ENCODE results near the gene TFPI2.

Gene TFPI2

DNA sequence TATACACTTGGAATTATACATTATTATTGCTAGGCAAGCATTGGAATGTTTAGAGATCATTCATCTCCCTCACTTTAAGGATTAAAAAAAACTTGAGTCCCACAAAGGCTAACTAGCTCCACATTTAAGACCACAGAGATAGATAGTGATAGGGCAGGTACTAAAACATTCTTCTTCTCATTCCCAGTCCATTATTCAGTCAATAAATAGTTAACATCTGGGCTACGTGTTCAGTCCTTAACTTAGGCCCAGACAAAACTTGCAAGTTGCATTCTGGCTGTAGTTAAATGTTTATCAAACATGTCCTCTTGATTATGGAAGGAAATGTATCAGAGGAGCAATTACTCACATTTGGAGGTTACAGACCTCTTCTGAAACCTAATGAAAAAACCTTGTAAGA lies 33.4 kb upstream of the TFPI2 start:
- Histone ChIP-seq H2BK15ac (ENCODE audit: low read length) (no peak overlapping the region), H2AK5ac (ENCODE audit: low read depth, low read length) (no peak overlapping the region), H3K18ac (ENCODE audit: low read length) (no peak overlapping the region), H3K4me1 (ENCODE audit: control insufficient read depth in 2 of 2, insufficient read depth in 1 of 2, low read depth in 1 of 2, low read length in 2 of 2) (peaks cover 0 to 10% of the 10 kb centered on the region in 2 donors), H2BK120ac (ENCODE audit: low read depth, low read length) (no peak overlapping the region), H3K36me3 (replicated peaks in 1 of 2; ENCODE audit: control insufficient read depth in 2 of 2, insufficient read depth in 2 of 2, low read length in 2 of 2) (peaks cover 0 to 46% of the 10 kb centered on the region in 2 donors), H3K4ac (ENCODE audit: low read length) (no peak overlapping the region), H2BK5ac (ENCODE audit: low read length) (no peak overlapping the region), H3K23ac (ENCODE audit: low read depth, low read length, poor library complexity) (no peak overlapping the region), H3K14ac (ENCODE audit: low read length) (no peak overlapping the region), H3K9me3 (replicated peaks in 1 of 2; ENCODE audit: control insufficient read depth in 2 of 2, insufficient read depth in 1 of 2, low read depth in 1 of 2, low read length in 2 of 2) (peaks cover 0 to 3% of the 10 kb centered on the region in 2 donors), H3K79me1 (ENCODE audit: low read depth, low read length) (no peaks in the 10 kb centered on the region), H3K4me3 (ENCODE audit: low read length in 2 of 2) (peak overlapping the region in 1 of 2 donors; percentile 79), H3K27ac (replicated peaks; ENCODE audit: low read length) (no peak overlapping the region), H3K9ac (ENCODE audit: low read depth, low read length, poor library complexity) (no peak overlapping the region), H3K27me3 (ENCODE audit: control insufficient read depth in 3 of 3, insufficient read depth in 3 of 3, low read depth in 1 of 3, low read length in 3 of 3) (no peaks in the 10 kb centered on the region), H4K91ac (ENCODE audit: low read depth, low read length, poor library complexity) (no peak overlapping the region), H4K8ac (ENCODE audit: low read depth, low read length) (no peak overlapping the region), H2AFZ (ENCODE audit: low read length) (peak overlapping the region; percentile 41), H3K4me2 (ENCODE audit: insufficient read depth, low read length, poor library complexity, severe bottlenecking) (no peak overlapping the region), H2BK12ac (ENCODE audit: low read length) (no peak overlapping the region)
- no peak for DNase-seq (ENCODE audit: low spot score)
- WGBS, 2 donors (ENCODE audit: extremely low coverage in 2 of 2, insufficient read length in 2 of 2, insufficient replicate concordance in 1 of 2): no CpG with 5 or more reads among the region's 1 CpG

DNA sequence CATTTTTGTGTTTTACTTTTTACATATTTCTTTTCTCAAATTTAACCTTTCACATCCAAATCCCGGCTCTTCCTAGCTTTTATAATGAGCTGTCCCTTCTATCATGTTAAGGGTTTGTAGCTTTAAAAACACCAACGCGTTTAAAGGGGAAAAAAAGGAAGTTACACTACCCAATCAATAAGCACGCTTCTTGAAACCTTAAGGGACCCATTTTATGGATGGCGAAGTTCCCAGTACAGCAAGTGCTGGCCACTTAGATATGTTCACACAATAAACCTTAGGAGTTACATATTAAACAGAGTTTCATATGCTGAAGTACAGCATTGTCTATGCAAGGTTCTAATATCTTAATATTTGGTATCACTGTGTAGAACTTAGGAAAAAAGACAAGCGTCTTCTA lies 32.7 kb upstream of the TFPI2 start:
- Histone ChIP-seq H3K27ac (replicated peaks; ENCODE audit: low read length) (no peak overlapping the region), H2BK5ac (ENCODE audit: low read length) (no peak overlapping the region), H4K91ac (ENCODE audit: low read depth, low read length, poor library complexity) (no peak overlapping the region), H3K4me2 (ENCODE audit: insufficient read depth, low read length, poor library complexity, severe bottlenecking) (no peak overlapping the region), H3K9ac (ENCODE audit: low read depth, low read length, poor library complexity) (no peak overlapping the region), H3K4ac (ENCODE audit: low read length) (no peak overlapping the region), H2AK5ac (ENCODE audit: low read depth, low read length) (no peak overlapping the region), H2BK120ac (ENCODE audit: low read depth, low read length) (no peak overlapping the region), H2BK15ac (ENCODE audit: low read length) (no peak overlapping the region), H3K18ac (ENCODE audit: low read length) (no peak overlapping the region), H3K79me1 (ENCODE audit: low read depth, low read length) (no peaks in the 10 kb centered on the region), H3K36me3 (replicated peaks in 1 of 2; ENCODE audit: control insufficient read depth in 2 of 2, insufficient read depth in 2 of 2, low read length in 2 of 2) (peaks cover 0 to 44% of the 10 kb centered on the region in 2 donors), H2AFZ (ENCODE audit: low read length) (peak overlapping the region; percentile 41), H3K4me3 (ENCODE audit: low read length in 2 of 2) (peak overlapping the region in 1 of 2 donors; percentile 79), H2BK12ac (ENCODE audit: low read length) (no peak overlapping the region), H3K4me1 (ENCODE audit: control insufficient read depth in 2 of 2, insufficient read depth in 1 of 2, low read depth in 1 of 2, low read length in 2 of 2) (peaks cover 0 to 10% of the 10 kb centered on the region in 2 donors), H4K8ac (ENCODE audit: low read depth, low read length) (no peak overlapping the region), H3K27me3 (ENCODE audit: control insufficient read depth in 3 of 3, insufficient read depth in 3 of 3, low read depth in 1 of 3, low read length in 3 of 3) (no peaks in the 10 kb centered on the region), H3K23ac (ENCODE audit: low read depth, low read length, poor library complexity) (no peak overlapping the region), H3K9me3 (replicated peaks in 1 of 2; ENCODE audit: control insufficient read depth in 2 of 2, insufficient read depth in 1 of 2, low read depth in 1 of 2, low read length in 2 of 2) (peaks cover 0 to 3% of the 10 kb centered on the region in 2 donors), H3K14ac (ENCODE audit: low read length) (no peak overlapping the region)
- no peak for DNase-seq (ENCODE audit: low spot score)
- WGBS, 2 donors (ENCODE audit: extremely low coverage in 2 of 2, insufficient read length in 2 of 2, insufficient replicate concordance in 1 of 2): no CpG with 5 or more reads among the region's 6 CpGs

GRCh38 chr7:93921607-93922566 lies 31.3 kb upstream of the TFPI2 start, which contains the start of gene GNG11:
Gene GNG11, plus strand, starts transcription at chr7:93921735. Its CDS starts 403 bp downstream, at chr7:93922138.
- Histone ChIP-seq H3K18ac (ENCODE audit: low read length) (peak within 1 kb of the TSS; percentile 88), H2BK120ac (ENCODE audit: low read depth, low read length) (peak within 1 kb of the TSS; percentile 68), H2AFZ (ENCODE audit: low read length) (peak within 1 kb of the TSS; percentile 96), H2AK5ac (ENCODE audit: low read depth, low read length) (no peak within 1 kb of the TSS), H3K27me3 (ENCODE audit: control insufficient read depth in 3 of 3, insufficient read depth in 3 of 3, low read depth in 1 of 3, low read length in 3 of 3) (no peaks in the 10 kb centered on the region), H3K4me3 (ENCODE audit: low read length in 2 of 2) (peak within 1 kb of the TSS; percentile 70 to 79), H4K91ac (ENCODE audit: low read depth, low read length, poor library complexity) (no peak within 1 kb of the TSS), H2BK12ac (ENCODE audit: low read length) (no peak within 1 kb of the TSS), H2BK15ac (ENCODE audit: low read length) (peak within 1 kb of the TSS; percentile 49), H3K4me1 (ENCODE audit: control insufficient read depth in 2 of 2, insufficient read depth in 1 of 2, low read depth in 1 of 2, low read length in 2 of 2) (peaks cover 0 to 10% of the 10 kb centered on the region in 2 donors), H3K9me3 (replicated peaks in 1 of 2; ENCODE audit: control insufficient read depth in 2 of 2, insufficient read depth in 1 of 2, low read depth in 1 of 2, low read length in 2 of 2) (peaks cover 0 to 3% of the 10 kb centered on the region in 2 donors), H3K4me2 (ENCODE audit: insufficient read depth, low read length, poor library complexity, severe bottlenecking) (peak within 1 kb of the TSS; percentile 69), H3K27ac (replicated peaks; ENCODE audit: low read length) (peak within 1 kb of the TSS; percentile 26), H3K23ac (ENCODE audit: low read depth, low read length, poor library complexity) (no peak within 1 kb of the TSS), H3K4ac (ENCODE audit: low read length) (no peak within 1 kb of the TSS), H3K9ac (ENCODE audit: low read depth, low read length, poor library complexity) (no peak within 1 kb of the TSS), H4K8ac (ENCODE audit: low read depth, low read length) (peak within 1 kb of the TSS; percentile 31), H3K79me1 (ENCODE audit: low read depth, low read length) (no peaks in the 10 kb centered on the region), H3K36me3 (replicated peaks in 1 of 2; ENCODE audit: control insufficient read depth in 2 of 2, insufficient read depth in 2 of 2, low read length in 2 of 2) (peaks cover 0 to 30% of the 10 kb centered on the region in 2 donors), H3K14ac (ENCODE audit: low read length) (peak within 1 kb of the TSS; percentile 67), H2BK5ac (ENCODE audit: low read length) (no peak within 1 kb of the TSS)
- WGBS, 2 donors (ENCODE audit: extremely low coverage in 2 of 2, insufficient read length in 2 of 2, insufficient replicate concordance in 1 of 2): no CpG with 5 or more reads among the region's 39 CpGs
- peak; percentile 49 for DNase-seq (ENCODE audit: low spot score)

DNA sequence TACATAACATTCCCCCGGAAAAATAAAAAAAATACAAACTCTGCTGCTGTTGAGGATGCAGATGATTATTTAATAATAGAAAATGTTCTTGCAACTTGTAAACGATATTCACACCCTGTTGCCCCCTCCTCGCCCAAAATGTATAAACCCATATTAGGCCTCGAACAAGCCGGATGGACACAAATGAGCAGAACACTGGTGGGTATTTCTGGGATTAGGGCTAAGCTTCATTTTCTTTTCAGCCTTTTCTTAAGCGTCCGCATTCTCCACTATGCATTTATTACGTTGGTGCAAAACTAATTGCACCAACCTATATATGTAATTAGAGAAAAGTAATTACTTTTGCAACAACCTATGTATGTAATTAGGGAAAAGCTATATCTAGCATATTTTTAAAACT lies 30.6 kb upstream of the TFPI2 start:
- no peak for DNase-seq (ENCODE audit: low spot score)
- no peak overlapping the region for H2BK120ac ChIP-seq (ENCODE audit: low read depth, low read length)
- no peak overlapping the region for H3K4ac ChIP-seq (ENCODE audit: low read length)
- H2BK12ac ChIP-seq (ENCODE audit: low read length): no peak overlapping the region
- H3K4me2 ChIP-seq (ENCODE audit: insufficient read depth, low read length, poor library complexity, severe bottlenecking): no peak overlapping the region
- H3K9me3 ChIP-seq (replicated peaks in 1 of 2; ENCODE audit: control insufficient read depth in 2 of 2, insufficient read depth in 1 of 2, low read depth in 1 of 2, low read length in 2 of 2): peaks cover 0 to 3% of the 10 kb centered on the region in 2 donors
- no peak overlapping the region for H3K18ac ChIP-seq (ENCODE audit: low read length)
- peaks cover 0 to 10% of the 10 kb centered on the region in 2 donors for H3K4me1 ChIP-seq (ENCODE audit: control insufficient read depth in 2 of 2, insufficient read depth in 1 of 2, low read depth in 1 of 2, low read length in 2 of 2)
- no peak overlapping the region for H2BK5ac ChIP-seq (ENCODE audit: low read length)
- no peak overlapping the region for H3K9ac ChIP-seq (ENCODE audit: low read depth, low read length, poor library complexity)
- no peak overlapping the region for H2AK5ac ChIP-seq (ENCODE audit: low read depth, low read length)
- H3K36me3 ChIP-seq (replicated peaks in 1 of 2; ENCODE audit: control insufficient read depth in 2 of 2, insufficient read depth in 2 of 2, low read length in 2 of 2): peaks cover 0 to 23% of the 10 kb centered on the region in 2 donors
- H2AFZ ChIP-seq (ENCODE audit: low read length): peak overlapping the region; percentile 96
- H4K8ac ChIP-seq (ENCODE audit: low read depth, low read length): no peak overlapping the region
- no peak overlapping the region for H3K14ac ChIP-seq (ENCODE audit: low read length)
- H3K23ac ChIP-seq (ENCODE audit: low read depth, low read length, poor library complexity): no peak overlapping the region
- H3K27me3 ChIP-seq (ENCODE audit: control insufficient read depth in 3 of 3, insufficient read depth in 3 of 3, low read depth in 1 of 3, low read length in 3 of 3): no peaks in the 10 kb centered on the region
- H3K4me3 ChIP-seq (ENCODE audit: low read length in 2 of 2): peak overlapping the region in 1 of 2 donors; percentile 79
- no CpG with 5 or more reads among the region's 8 CpGs for WGBS, 2 donors (ENCODE audit: extremely low coverage in 2 of 2, insufficient read length in 2 of 2, insufficient replicate concordance in 1 of 2)
- no peak overlapping the region for H3K27ac ChIP-seq (replicated peaks; ENCODE audit: low read length)
- no peaks in the 10 kb centered on the region for H3K79me1 ChIP-seq (ENCODE audit: low read depth, low read length)
- H2BK15ac ChIP-seq (ENCODE audit: low read length): no peak overlapping the region
- no peak overlapping the region for H4K91ac ChIP-seq (ENCODE audit: low read depth, low read length, poor library complexity)

Data from neuronal stem cell (in vitro differentiated cells).